HG02588 (cell line): Measurements from ENCODE around the gene PHGDH.
"Not testable (repeated sequence)": the region's sequence is repeated elsewhere in the genome, so short reads cannot be mapped to it uniquely, and the experiment has no call there.

Experiments
- ATAC-seq: cut with Tn5 transposase; IDR thresholded peaks from one replicate; pipeline ENCODE4 v1.9.1; 2021; ENCODE audit warnings: mild to moderate bottlenecking, moderate library complexity; ENCODE audit not compliant: unreplicated experiment

The PHGDH gene

GRCh38 chr1:119786473-119787050 lies 74.8 kb downstream of the PHGDH start:
- ATAC-seq = not testable (repeated sequence)

GRCh38 chr1:119787776-119788175 lies 76.0 kb downstream of the PHGDH start:
- ATAC-seq = no peak

- ATAC-seq = no peak
Measured at GRCh38 chr1:119790451-119791198, 78.9 kb downstream of the PHGDH start.

DNA sequence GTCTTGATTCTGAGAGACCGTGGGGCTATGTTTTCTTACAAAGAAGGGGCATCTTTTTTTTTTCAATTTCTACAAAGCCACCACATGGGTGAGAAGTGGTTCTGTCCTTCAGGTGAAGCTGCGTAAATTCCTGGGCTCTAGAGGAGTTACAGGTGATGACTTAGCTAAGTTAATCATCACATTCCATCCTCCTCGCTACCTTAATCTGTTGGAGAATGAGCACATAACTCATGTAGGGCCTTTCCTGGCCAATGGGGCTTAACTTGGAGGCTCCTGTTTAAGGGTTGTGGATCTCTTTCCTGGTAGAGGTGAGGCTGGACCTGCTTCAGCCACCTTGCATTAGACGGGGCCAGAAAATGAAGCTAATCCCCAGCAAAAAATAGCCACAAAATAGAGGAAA lies 79.6 kb downstream of the PHGDH start:
- ATAC-seq = no peak
